Smooth muscle cell of the brain vasculature (primary cell): Measurements from ENCODE around the gene UGT1A4.

Experiments used
- DNase-seq: peaks from one replicate; pipeline ENCODE4 v3.0.0-alpha.2; 2012; ENCODE audit warnings: low read depth, low spot score

Gene UGT1A4

DNA sequence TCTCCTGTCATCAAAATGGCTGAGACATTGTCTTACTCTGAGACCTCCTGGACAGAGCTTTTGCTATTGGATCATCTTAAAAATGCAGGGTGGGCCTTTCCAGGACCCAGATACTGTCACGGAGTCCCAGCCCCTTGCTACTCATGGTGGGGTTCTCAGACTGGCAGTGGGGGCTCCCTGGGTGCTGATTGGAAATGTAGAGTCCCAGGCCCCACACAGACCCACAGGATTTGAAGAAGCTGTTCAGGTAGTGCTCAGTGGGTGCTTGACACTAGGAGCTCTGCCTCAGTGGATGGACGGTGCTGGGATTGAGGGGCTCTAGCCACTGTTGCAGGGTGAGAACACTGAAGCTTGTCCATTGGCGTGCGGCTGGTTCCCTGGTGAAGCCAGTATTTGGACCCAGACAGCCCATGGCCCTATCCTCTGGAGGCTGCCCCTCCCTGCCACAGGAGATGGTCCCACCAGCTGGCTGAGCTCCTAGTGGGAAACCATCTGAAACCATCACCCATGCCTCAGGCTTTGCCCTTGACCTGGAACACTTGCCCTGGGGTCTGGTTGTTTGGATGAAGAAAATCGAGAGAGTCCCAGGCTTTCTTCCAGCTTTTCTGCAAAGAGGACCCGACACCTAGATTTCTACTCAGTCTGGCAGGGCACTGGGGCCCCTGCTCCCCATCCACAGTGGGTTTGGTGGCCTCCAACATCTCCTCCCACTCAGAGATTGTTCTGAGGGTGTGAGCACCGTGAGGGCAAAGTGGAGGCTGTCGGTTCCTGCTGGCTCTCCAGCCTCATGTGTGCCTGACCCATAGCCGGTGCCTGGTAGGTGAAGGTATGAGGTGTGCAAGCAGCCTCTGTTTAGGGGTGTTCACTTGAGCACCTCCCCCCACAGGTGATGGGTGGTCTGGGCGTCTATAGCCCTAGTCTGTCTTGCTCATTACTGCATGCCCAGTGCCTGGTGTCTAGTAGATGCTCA, 89.7 kb downstream of the UGT1A4 start:
- no peak for DNase-seq

DNA sequence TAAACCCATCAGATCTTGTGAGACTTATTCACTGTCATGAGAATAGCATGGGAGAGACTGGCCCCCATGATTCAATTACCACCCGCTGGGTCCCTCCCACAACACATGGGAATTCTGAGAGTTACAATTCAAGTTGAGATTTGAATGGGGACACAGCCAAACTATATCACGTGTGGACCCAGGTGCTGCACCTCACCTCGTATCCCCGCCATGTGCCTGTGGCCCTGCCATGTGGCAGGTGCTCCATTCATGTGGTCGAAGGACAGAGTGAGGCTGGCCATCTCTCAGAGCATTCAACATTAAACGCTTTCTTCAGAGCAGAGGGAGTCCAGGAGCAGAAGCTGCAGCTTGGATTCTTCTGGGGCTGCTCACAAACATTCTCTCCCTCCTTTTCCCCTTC, 91.8 kb downstream of the UGT1A4 start:
- no peak for DNase-seq

DNA sequence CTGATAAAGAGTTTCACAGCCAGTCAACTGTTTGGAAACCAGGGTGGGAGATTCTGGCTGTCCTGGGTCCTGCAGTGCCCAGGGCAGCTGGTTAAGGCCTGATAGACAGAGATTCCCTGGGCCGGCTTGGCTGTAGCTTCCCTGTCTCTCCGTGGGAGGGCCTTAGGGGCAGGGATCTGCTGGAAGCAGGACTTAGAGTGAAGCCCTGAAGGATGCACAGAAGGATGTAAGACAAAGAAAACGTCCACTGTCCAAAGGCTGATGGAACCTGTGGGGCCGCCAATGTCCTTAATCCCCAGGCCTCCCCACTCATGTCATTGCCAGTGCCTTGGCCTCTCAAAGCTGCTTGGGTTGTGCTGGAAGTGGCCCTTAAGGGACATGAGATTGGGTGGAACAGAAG, 92.6 kb downstream of the UGT1A4 start:
- DNase-seq = no peak

DNA sequence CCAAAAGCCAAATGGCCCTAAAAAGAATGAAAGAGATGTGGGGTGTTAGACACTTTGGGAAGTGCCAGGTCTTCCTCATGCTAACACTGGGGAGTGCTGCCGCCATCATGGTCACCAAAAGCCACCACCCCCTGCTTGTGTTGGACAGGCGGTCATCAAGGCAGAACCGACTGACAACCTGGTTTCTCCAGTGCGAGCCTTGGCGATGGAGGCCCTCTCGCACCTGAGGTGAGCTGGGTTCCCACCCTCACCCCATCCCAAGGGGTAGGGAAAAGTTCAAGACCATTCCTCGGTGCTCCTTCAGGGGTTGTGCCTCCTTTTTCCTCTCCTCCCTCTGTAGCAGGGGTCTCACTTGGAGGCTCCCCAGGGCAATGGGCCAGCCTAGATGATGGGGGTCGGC, 93.2 kb downstream of the UGT1A4 start:
- DNase-seq = no peak

DNA sequence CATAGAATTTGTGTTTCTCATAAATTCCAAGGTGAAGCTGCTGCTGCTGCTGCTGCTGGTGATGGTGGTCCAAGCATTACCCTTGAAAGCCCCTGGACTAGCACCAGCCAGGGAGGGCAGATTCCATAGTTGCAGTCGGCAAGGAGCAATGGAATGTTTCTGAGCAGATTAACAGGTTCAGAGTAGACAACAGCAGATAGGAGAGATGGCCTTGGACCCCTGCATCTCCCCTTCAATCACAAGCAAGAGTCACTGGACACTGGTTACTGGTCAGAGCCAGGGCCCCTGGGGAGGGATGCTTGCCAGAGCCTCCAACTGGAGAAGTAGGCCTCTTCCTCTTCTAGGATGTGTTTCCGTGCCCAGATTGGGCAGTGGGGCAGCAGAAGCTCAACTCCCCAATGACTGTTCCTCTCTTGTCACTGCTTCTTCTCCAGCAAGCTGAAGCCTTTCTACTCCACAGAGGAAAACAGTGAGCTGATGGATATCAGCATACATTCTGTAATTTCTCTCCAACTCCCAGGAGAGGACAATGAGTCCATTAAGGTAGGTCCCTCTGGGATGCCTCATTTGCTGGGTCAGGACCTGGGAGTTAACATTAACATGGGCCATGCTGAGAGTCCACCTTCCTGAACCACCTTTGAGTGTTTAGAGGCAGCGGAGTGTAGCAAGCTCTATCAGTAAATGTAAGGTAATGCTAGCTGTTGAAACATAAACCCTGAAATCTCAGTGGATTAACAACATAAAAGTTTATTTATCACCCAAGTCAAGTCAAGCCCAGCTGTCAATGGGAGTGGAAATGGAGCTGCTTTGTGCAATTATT, 94.9 kb downstream of the UGT1A4 start:
- no peak for DNase-seq

DNA sequence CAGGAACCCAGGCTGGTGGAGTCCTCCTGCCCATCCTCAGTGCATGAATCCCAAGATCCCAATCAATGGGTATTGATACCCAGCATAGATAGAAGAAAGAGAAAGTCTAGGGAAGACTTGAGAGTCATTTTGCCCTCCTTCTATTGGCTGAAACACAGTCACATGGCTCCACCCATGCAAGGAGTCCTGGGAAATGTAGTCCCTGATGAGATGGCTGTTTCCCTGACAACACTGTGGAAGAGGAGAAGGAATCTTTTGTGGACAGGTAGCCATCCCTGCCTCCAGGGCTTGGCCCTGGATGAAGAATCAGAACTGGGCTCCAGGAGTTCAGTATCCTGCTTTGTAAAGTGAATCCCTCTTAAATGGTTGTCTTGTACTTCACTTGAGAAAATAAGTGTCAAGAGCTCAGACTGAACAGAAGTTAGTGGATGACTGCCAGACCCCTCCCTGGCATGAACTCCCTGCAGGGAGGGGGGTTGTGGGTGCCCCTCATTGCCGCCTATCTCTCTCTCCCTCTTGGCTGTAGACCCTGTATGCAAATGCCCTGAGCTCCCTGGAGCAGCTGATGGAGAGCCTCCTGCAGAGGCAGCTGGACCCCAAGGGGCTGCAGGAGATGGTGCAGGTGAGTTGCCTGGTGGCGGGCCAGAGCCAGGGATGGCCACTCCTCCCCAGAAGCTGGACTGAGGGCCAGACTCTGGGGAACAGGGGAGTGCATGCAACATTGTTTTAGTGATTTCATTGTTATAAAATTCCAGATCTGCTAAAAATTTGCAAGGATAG, 95.7 kb downstream of the UGT1A4 start:
- no peak for DNase-seq

DNA sequence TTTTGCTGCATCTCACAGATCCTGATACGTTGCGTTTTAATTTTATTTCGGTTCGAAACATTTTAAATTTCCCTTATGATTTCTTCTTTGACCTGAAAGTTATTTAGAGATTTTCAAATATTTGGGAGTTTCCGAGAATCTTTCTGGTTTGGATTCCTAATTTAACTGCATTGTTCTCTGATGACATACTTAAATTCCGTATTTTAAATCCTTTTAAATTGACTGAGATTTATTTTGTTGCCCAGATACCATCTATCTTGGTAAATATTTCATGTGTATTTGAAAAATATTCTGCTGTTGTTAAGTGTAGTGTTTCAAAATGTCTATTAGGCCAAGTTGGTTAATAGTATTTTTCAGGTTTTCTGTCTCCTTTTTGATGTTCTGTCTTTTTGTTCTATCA, 97.3 kb downstream of the UGT1A4 start:
- no peak for DNase-seq

DNA sequence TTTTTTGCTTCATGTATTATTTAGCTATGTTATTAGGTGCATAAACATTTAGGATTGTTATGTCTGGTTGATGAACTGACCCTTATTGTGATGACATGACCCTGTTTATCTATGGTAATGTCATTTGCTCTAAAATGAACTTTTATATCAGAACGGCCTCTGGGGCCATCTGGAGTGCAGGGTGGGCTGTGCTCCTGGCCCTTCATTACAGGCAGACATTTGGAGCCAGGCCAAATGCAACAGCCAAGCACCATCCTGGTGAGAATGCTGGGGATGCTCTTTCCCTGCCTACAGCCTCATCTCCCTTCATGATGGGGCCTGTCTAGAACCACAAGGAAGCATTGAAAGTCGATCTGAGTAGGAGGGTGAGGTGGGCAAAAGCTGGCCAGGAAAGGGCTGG, 97.8 kb downstream of the UGT1A4 start:
- no peak for DNase-seq

DNA sequence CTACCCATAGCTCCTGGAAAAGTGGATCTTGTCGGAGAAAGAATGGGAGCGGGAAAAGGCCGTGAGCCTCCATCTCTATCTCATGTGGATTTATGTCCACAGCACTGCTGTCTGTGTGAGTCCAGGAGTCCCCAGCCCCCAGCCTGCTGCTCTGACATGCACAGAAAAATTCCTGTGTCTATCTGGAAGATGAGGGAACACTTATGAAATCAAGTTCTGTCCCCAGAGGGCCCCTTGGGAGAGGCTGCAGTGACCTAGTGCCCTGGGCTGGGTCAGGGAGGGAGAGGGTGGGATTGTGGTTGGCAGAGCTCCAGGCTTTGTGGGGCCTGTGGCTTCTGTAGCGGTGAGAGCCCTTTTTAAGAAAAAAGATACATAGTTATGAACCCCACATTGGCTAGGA, 98.2 kb downstream of the UGT1A4 start:
- no peak for DNase-seq

DNA sequence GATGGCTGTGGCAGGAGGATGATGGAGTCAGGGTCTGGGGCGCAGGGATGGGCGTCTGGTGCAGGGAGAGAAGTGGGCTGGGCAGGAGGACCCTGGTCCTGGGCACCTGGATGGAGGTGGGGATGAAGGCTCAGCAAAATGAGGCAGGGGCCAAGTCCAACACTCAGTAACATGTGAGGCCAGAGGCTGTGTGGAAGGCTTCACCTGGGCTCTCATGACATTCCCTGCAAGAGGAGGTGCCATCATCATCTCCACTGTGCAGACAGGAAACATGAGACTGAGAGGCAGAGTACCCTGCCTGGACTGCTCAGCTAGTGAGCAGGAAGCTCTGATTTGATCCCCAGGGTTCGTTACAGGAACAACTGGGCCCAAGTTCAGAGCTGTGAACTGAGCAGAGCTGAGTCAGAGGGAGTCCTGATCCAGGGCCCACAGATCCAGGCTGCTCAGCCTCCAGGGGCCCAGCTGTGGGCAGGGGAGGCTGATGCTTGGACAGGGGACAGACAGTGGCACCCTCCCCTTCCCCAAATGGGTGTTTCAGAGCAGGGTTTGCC, 98.9 kb downstream of the UGT1A4 start:
- no peak for DNase-seq

DNA sequence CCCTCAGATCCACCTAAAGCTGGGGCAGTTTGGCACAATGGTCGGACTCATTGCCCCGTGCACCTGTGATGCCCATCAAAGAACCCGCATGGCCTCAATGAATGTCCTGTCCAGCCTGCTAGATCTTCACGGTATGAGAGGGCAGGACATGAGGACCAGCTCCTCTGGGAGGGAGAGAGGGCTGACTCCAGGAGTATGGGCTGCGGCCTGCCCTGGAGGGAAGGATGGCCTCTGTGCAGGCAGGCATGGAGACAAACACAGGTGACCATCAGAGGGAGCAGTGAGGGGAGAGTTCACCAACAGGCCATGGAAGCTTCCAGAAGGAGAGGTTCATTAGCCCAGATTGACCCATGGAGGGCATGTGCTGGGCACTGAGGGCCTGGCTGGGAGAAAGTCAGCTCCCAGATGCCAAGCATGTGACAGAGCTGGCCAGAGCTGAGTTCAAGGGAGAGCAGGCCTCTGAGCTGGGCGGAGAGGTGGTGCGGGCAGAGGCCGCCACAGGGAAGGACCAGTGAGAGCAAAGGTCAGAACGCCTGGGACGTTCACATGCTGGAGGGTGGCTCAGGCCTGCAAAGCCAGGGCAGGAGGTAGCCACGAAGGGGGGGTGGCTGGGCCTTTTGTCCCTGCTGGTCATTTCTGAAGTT, 99.6 kb downstream of the UGT1A4 start:
- DNase-seq = no peak

DNA sequence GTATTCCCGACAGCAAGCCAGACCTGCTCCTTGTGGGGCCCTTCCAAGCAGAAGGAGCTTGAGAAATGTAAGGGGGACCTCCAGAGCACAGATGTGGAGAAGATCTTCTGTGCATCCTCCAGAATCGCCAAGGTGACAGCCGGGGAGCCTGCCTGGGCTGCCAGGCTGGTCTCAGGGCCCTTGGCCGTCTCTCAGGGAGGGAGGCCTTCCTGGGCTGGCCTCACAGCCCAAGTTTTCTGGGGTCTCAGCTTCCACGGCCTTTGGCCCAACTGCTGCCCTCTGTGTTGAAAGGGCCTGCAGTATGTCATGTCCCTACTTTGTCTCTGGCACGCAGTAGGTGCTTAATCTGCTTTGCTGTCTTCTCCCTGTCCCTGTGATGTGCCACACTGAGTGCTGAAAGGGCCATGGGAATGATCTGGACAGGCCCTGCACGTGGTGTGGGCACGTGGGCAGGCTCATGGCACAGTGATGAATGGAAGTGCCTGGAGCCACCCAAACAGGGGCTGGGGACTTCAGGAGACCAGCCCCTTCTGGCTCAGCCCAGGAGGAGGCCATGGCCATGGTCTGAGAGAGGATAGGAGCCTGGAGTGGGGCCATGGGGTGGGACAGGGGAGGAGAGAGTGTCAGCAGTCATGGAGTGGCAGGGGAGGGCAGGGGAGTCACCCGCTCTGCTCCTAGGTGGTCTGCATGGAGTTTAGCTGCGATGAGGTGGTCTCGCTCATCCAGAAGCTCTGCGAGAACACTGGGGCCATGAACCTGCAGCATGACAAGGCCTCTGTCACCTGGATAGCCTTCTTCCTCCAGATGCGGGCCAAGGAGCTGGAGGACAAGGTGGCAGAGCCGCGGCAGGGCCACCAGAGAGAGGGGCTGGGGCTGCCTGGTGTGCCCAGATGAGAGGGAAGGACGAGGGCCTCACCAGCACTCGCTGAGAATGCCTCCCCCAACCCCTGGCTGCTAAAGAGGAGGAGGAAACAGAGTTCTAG, 100.4 kb downstream of the UGT1A4 start:
- DNase-seq = no peak

DNA sequence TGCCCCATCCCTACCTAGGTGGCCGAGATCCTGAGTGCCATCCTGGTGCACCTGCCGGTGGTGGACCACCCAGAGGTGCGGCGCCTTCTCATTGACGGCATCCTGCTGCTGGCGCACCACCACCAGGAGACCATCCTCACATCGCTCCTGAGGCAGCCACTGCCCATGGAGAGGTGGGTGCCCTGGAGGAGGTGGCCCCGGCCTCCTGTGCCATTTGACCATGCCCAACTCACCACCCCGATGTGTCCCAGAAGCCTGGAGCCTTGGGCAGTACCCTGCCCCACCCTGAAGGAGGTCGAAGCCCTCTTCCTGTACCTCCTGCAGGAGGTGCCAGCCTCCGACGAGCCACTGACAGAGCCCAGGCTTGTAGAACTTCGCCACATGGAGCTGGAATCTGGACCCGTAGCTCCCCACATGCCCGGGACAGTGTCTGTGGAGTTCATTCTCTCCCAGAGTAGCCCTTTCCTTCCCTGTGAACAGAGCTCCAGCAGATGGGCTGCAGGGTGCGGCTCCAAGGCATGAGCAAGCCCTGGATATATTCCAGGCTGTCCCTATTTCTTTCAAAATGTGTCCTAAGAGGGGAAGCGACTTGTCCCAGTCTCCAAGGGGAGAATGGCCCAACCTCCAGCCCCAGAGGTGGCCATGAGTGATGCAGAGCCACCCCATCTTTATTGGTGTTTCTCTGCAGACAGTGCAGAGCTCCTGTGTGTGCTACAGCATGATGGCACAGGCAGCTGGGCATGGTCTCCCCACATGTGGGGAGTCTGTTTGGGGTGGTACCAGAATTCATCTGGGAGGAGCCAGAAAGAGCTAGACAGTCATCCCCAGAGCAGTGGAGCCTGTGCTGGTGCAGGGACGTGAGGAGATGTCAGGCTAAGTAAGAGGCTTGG, 101.6 kb downstream of the UGT1A4 start:
- DNase-seq = no peak

DNA sequence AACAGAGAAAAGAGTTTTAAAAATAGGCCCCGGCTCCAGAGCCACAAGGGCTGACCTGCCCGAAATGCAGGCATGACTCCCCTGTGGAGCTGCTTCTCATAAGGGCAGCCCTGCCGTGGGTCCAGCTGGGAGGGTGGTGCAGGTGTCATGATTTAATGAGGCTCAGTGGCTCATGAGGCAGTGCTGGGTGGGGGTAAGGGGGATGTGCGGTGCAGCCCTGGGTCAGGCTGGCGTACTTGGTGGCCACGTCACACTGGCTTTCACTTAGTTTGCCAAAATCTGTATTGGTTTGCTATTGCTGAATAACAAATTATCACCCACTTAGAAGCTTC, 102.2 kb downstream of the UGT1A4 start:
- DNase-seq = no peak

DNA sequence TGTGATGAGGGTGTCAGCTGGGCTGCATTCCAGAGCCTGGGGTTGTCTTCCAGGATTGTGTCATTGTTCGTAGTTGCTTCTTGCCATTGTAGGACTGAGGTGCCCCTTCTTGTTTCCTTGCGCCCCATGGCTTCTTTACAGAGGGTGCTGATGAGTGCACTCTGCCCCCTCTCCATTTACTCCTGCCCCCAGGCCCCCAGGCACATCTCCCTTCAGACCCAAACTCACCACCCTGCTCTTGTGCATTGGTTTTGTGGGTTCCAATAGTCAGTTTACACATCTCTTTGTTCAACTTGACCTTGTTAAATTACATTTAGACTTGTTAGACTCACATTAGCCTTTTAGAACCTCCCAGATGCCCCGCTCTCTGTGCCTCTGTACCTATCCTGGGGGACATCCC, 102.7 kb downstream of the UGT1A4 start:
- DNase-seq = no peak

DNA sequence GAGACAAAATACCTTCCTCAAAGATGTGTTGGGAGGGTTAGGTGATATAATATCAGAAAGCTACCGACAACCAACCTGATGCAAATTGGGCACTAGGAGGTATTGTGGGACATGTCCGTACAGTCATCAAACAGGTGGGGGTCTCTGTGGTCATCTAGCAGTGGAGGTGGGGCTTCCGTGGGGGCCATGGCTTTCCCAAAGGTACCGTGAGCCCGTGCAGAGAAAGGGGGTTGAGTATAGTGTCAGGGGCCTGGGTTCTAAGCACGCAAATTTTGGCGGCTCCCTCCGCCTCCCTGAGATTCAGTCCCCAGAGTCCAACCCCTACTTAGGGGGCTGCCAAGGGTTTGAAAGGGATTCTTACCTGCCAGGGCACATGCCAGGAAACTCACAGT, 103.2 kb downstream of the UGT1A4 start:
- DNase-seq = no peak

DNA sequence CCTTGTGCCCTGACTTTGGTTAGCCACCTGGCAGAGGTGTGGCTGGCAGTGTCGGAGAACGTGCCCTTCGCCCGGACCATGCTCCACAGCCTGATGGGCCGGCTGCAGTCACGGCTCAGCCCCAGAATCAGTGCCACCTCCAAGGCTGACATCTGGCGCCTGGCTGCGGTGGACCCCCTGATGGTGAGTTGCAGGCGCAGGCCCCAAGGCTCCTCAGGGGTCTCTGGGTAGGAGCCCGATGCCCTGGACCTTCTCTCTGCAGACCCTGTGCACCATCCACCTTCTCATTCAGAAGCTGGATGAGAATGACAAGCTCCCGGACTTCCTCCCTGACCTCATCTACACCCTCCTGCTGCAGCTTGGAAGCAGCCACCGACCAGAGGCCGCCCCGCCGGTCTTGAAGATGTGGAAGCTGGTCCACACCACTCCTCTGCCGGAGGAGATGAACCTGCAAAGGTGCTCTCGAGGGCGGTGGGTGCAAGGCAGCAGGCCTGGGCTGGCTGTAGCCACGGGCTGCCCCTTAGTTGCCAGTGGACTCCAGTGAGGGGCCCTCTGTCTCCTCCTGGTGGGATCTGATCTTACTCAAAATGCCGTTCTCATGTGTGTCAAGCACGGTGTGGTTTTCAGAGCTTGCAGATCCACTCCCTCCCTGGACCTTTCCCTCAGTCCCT, 103.7 kb downstream of the UGT1A4 start:
- no peak for DNase-seq
